SU-DHL-6 (cell line): ENCODE measurements around the gene USF1.

Experiments
- CTCF ChIP-seq: fragments of 200-600 bp; sonication (generic); IDR thresholded peaks from one replicate; pipeline ENCODE4 v1.5.1; 2017; ENCODE audit warnings: antibody characterized with exemption, mild to moderate bottlenecking, low read length, moderate library complexity; ENCODE audit not compliant: insufficient read depth, poor library complexity, severe bottlenecking
- EZH2phosphoT487 ChIP-seq: fragments of 200-600 bp; sonication (generic), shearing (Covaris generic); conservative IDR thresholded peaks from 2 replicates; pipeline ENCODE4 v1.6.1; 2018; ENCODE audit warnings: mild to moderate bottlenecking, antibody characterized with exemption, low read length, moderate library complexity, mixed read lengths

GRCh38 chr1:161068306-161069234 is 22.8 kb upstream of the USF1 start:
- TF ChIP-seq CTCF (no peak), EZH2phosphoT487 (no peak)
